ENCODE measurements around the gene AFG3L2.

Gene AFG3L2

GRCh38 chr18:12321333-12321732, 55.7 kb downstream of the AFG3L2 start:
- DNase-seq, result no peak

- DNase-seq, result no peak
Observed at GRCh38 chr18:12318857-12319256, 58.2 kb downstream of the AFG3L2 start.

- DNase-seq, result no peak
Observed at GRCh38 chr18:12318334-12318697, 58.7 kb downstream of the AFG3L2 start.

- no peak for DNase-seq
Observed at GRCh38 chr18:12317664-12318333, 59.2 kb downstream of the AFG3L2 start.

GRCh38 chr18:12315911-12316310, 61.1 kb downstream of the AFG3L2 start:
- DNase-seq, result no peak

GRCh38 chr18:12315490-12315889, 61.5 kb downstream of the AFG3L2 start:
- no peak for DNase-seq

- DNase-seq, result no peak
Observed at GRCh38 chr18:12314591-12315305, 62.3 kb downstream of the AFG3L2 start.

- no peak for DNase-seq
Observed at GRCh38 chr18:12313530-12314245, 63.3 kb downstream of the AFG3L2 start.

- no peak for DNase-seq
Observed at GRCh38 chr18:12312976-12313375, 64.1 kb downstream of the AFG3L2 start.

- DNase-seq, result no peak
Observed at GRCh38 chr18:12310762-12311161, 66.3 kb downstream of the AFG3L2 start.

GRCh38 chr18:12309683-12310198, 67.3 kb downstream of the AFG3L2 start:
- DNase-seq, result no peak

- no peak for DNase-seq
Observed at GRCh38 chr18:12308386-12309100, 68.5 kb downstream of the AFG3L2 start.

GRCh38 chr18:12307701-12308385, 69.2 kb downstream of the AFG3L2 start, which contains the start of gene TUBB6:
Gene TUBB6 (plus strand): TSS chr18:12308241. CDS start chr18:12308293, 52 bp downstream.
- DNase-seq, result no peak

GRCh38 chr18:12306752-12307700, 70.0 kb downstream of the AFG3L2 start:
- peak; percentile 18 for DNase-seq

GRCh38 chr18:12305930-12306629, 70.9 kb downstream of the AFG3L2 start:
- DNase-seq, result no peak

GRCh38 chr18:12305211-12305610, 71.8 kb downstream of the AFG3L2 start:
- DNase-seq, result no peak

GRCh38 chr18:12304351-12305210, 72.4 kb downstream of the AFG3L2 start:
- DNase-seq, result no peak

GRCh38 chr18:12302391-12303147, 74.5 kb downstream of the AFG3L2 start:
- DNase-seq, result no peak

All from KG1 (cell line).